ENCODE data around the gene HOXD11.

GRCh38 chr2:176117823-176118371, 10.8 kb downstream of the HOXD11 start:
- TF ChIP-seq, protein P1, sequence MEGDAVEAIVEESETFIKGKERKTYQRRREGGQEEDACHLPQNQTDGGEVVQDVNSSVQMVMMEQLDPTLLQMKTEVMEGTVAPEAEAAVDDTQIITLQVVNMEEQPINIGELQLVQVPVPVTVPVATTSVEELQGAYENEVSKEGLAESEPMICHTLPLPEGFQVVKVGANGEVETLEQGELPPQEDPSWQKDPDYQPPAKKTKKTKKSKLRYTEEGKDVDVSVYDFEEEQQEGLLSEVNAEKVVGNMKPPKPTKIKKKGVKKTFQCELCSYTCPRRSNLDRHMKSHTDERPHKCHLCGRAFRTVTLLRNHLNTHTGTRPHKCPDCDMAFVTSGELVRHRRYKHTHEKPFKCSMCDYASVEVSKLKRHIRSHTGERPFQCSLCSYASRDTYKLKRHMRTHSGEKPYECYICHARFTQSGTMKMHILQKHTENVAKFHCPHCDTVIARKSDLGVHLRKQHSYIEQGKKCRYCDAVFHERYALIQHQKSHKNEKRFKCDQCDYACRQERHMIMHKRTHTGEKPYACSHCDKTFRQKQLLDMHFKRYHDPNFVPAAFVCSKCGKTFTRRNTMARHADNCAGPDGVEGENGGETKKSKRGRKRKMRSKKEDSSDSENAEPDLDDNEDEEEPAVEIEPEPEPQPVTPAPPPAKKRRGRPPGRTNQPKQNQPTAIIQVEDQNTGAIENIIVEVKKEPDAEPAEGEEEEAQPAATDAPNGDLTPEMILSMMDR (IDR thresholded peaks at IDR 0.05): no peak
- TF ChIP-seq POLR2AphosphoS5 (IDR thresholded peaks at IDR 0.05): no peak
